OCI-M2 (cell line): Measurements from ENCODE around the gene FIG4.
"Not testable (repeated sequence)": the region's sequence is repeated elsewhere in the genome, so short reads cannot be mapped to it uniquely, and the experiment has no call there.

Experiments
- DNase-seq: peaks from one replicate; lab custom pipeline; 2025; ENCODE audit not compliant: unreplicated experiment; lab: John Stamatoyannopoulos, UW

FIG4 gene

GRCh38 chr6:109852713-109853112, 161.6 kb downstream of the FIG4 start:
- no peak for DNase-seq

DNA sequence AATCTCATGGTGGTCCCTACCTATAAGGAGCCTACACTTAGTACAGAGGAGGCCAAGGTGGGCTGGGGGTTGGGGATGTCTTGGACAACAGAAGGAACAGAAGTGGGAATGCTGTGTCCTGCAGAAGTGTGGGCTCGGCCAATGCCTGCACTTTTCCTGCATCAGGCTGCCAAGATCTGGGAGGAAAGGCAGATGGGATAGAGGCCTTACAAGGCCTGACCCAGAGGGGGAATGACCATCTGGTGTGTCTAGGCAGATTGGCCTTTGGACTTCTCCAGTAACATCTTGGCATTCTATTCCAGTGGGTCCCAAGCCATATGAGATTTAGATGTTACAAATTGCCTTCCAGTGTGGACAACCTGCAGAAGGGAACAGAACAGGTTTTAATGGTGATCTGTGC, 162.3 kb downstream of the FIG4 start:
- no peak for DNase-seq

DNA sequence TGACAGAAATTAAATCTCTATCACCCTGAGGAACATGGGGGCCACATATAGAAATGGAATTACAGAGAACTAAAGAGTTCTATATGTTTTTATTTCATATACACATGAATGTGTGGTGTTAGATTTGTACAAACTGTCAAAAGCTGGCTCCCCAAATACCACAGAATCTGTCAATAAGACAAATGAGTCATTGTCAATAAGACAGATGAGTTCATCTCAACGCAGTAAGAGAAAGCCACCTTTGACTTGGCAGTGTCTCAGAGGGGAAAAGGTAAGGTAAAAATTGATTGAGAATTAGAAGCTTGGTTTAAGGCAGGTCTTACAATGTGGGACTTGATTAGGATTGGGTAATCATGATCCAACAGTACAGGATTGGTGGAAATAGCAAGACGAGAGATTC, 162.9 kb downstream of the FIG4 start:
- DNase-seq, result no peak

- no peak for DNase-seq
Measured at GRCh38 chr6:109854541-109855308, 163.6 kb downstream of the FIG4 start.

GRCh38 chr6:109855476-109856040, 164.5 kb downstream of the FIG4 start:
- DNase-seq, result not testable (repeated sequence)

GRCh38 chr6:109861946-109862345, 170.8 kb downstream of the FIG4 start:
- no peak for DNase-seq

DNA sequence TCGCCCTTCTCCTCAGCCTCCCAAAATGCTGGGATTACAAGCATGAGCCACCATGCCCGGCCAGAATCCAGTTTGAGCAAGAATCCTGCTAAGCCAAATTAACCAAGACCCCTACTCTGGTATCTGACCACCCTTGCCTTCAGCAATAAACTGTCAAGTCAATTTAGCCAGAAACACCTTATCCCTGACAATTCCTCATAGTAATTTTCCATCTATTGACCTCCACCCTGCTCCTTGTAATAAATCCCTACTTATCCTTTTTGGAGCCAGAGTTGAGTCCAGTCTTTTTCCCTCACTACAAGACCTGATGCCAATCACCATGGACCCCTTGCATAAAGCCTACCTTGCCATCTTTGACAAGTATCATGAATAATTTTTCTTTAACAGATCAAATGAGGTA, 173.0 kb downstream of the FIG4 start:
- DNase-seq, result no peak

DNA sequence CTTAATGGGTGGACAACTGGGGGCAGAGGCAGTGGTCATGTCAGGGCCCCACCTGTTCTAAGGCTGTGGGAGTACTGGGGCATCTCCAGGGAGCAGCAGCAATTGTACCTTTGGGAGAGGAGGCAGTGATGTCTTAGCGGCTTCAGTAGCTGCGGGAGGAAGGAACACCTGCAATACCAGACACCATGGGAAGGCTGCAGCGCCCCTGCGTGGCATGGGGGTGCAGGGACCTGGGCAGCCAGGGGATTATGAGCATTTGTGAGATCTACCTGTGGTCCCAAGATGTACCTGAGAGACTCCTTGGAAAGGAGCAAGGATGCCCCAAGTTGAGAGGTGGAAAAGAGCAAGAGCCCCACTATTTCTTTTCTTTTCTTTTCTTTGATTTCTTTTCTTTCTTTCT, 174.9 kb downstream of the FIG4 start:
- no peak for DNase-seq

GRCh38 chr6:109867009-109867969, 176.2 kb downstream of the FIG4 start:
- no peak for DNase-seq

DNA sequence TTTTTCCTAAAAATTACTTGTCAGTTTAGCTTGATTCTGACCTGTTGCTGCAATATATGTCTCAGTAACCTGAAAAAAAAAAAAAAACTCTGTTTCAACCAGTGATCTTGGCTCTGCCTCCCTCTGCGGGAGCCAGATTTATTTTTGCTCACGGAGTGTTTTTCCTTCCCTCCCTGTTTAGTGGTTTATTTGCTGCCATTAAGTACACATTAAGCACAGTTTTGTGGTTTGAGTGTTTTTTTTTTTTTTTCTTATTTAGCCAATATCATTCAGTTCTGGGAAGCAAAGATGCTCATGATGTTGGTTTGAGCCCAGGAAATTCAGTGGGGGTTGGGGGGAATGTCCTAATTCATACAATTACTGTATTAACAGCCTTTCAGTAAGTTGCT, 176.9 kb downstream of the FIG4 start:
- no peak for DNase-seq

DNA sequence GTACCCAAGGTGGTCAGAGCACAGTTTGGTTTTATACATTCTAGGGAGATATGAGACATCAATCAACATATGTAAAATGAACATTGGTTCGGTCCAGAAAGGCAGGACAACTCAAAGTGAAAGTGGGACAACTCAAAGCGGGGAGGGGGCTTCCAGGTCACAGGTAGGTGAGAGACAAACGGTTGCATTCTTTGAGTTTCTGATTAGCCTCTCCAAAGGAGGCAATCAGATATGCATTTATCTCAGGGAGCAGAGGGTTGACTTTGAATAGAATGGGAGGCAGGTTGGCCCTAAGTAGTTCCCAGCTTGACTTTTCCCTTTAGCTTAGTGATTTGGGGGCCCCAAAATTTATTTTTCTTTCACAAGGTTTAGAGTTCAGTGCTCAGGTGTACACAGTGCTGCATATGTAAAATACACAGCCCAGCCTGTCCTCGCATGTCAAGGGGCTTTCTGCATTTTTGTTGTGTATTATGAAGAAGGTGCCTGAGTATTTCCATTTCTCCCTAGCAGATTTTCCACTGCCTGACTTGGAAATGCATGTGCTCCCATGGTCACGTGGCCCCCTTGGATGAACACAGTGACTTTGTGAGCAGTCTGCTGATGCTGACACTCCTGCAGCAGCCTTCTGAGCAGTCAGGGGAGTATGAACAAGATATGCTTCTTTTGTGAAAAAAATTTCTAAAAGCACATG, 178.4 kb downstream of the FIG4 start:
- DNase-seq, result not testable (repeated sequence)

- DNase-seq, result no peak
Measured at GRCh38 chr6:109870089-109870410, 179.0 kb downstream of the FIG4 start.

- DNase-seq, result no peak
Measured at GRCh38 chr6:109872549-109872948, 181.5 kb downstream of the FIG4 start.

- DNase-seq, result no peak
Measured at GRCh38 chr6:109872968-109873545, 182.0 kb downstream of the FIG4 start.

- no peak for DNase-seq
Measured at GRCh38 chr6:109874086-109874485, 183.0 kb downstream of the FIG4 start.

DNA sequence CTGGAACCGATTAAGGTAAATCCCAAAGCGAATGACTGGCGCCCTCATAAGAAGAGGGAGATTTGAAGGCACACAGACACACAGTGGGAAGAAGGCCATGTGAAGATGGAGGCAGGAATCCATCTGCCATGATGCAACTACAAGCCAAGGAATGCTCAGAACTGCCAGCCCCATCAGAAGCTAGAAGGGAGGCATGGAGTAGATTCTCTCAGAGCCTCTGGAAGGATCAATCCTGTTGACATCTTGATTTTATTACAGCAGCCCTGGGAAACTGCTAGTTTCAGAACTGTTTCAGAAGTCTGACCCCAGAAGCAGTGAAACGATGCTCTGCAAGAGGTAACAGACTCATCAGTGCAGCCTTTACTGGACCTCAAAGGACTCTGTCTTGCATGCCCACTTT, 183.5 kb downstream of the FIG4 start:
- no peak for DNase-seq
